PC-3 (cell line): ENCODE data around the gene VPS41. TPM values are rescaled to one million over a fixed set of nuclear protein-coding genes. Genes with fewer than 3 reads are reported as not detected.
A peak's percentile ranks its signal among the peaks of the same experiment; 100 is the strongest.

Source experiments
- ATAC-seq: fragments of 200-7000 bp; cut with Tn5 transposase; 2 replicates; pipeline ENCODE4 v1.9.1; 2020; ENCODE audit warnings: mild to moderate bottlenecking, moderate library complexity
- BruUV-seq: library from RNA; stranded (reverse); fragments of 400-500 nt; replicated peaks from 2 replicates; lab custom pipeline; 2021; lab: Mats Ljungman, UMichigan
- CTCF ChIA-PET: fragments of 300-600 bp; sonication (Branson Sonifier 250); formaldehyde crosslinking; loops from one replicate; lab custom pipeline; 2022; ENCODE audit warnings: antibody characterized with exemption; lab: Charles Lee
- POLR2A ChIA-PET: fragments of 300-600 bp; sonication (Branson Sonifier 250); formaldehyde crosslinking; loops from one replicate; lab custom pipeline; 2022; ENCODE audit warnings: antibody characterized with exemption; ENCODE audit not compliant: unreplicated experiment; lab: Charles Lee
- DNase-seq: peaks from one replicate; pipeline ENCODE4 v3.0.0-alpha.2; 2015
- H2AFZ ChIP-seq: fragments of 300-600 bp; sonication (generic); 2 replicates; pipeline ENCODE4 v1.6.0; 2016; ENCODE audit warnings: antibody characterized with exemption, low read length
- H3F3A ChIP-seq: fragments of 300-600 bp; sonication (generic); one replicate; pipeline ENCODE4 v1.6.0; 2017; ENCODE audit warnings: antibody characterized with exemption, low read length, control low read depth, mild to moderate bottlenecking; ENCODE audit not compliant: unreplicated experiment
- H3K27ac ChIP-seq: fragments of 300-600 bp; sonication (generic); 2 replicates; pipeline ENCODE4 v1.5.1; 2016; ENCODE audit warnings: mild to moderate bottlenecking, low read length
- H3K27me3 ChIP-seq: fragments of 300-600 bp; sonication (generic); 2 replicates; pipeline ENCODE4 v1.6.1; 2016; ENCODE audit warnings: low read length, mixed read lengths
- H3K36me3 ChIP-seq: fragments of 300-600 bp; sonication (generic); 2 replicates; pipeline ENCODE4 v1.6.1; 2016; ENCODE audit warnings: low read depth, mixed run types, low read length, mixed read lengths
- H3K4me1 ChIP-seq: fragments of 300-600 bp; sonication (generic); 2 replicates; pipeline ENCODE4 v1.5.1; 2016; ENCODE audit warnings: low read length; ENCODE audit not compliant: insufficient read depth
- H3K4me2 ChIP-seq: fragments of 300-600 bp; sonication (generic); 2 replicates; pipeline ENCODE4 v1.6.0; 2016; ENCODE audit warnings: low read length
- H3K4me3 ChIP-seq: fragments of 300-600 bp; sonication (generic); 2 replicates; pipeline ENCODE4 v1.5.1; 2016; ENCODE audit warnings: mild to moderate bottlenecking, low read length, mixed read lengths
- H3K79me2 ChIP-seq: fragments of 300-600 bp; sonication (generic); 2 replicates; pipeline ENCODE4 v1.6.1; 2017; ENCODE audit warnings: low read length, mixed read lengths
- H3K9ac ChIP-seq: fragments of 300-600 bp; sonication (generic); 2 replicates; pipeline ENCODE4 v1.6.0; 2016; ENCODE audit warnings: mild to moderate bottlenecking, low read length
- H3K9me2 ChIP-seq: fragments of 300-600 bp; sonication (generic); replicated peaks from 2 replicates; pipeline ENCODE4 v1.6.1; 2016; ENCODE audit warnings: mixed run types, low read length, mixed read lengths
- H3K9me3 ChIP-seq: fragments of 300-600 bp; sonication (generic); 2 replicates; pipeline ENCODE4 v1.6.1; 2016; ENCODE audit warnings: low read length, mixed read lengths
- H4K20me1 ChIP-seq: fragments of 300-600 bp; sonication (generic); 2 replicates; pipeline ENCODE4 v1.6.1; 2016; ENCODE audit warnings: low read length, mixed read lengths
- CTCF ChIP-seq: fragments of 300-600 bp; sonication (generic); conservative IDR thresholded peaks from 2 replicates; pipeline ENCODE4 v1.5.1; 2017; ENCODE audit warnings: antibody characterized with exemption, low read depth, mild to moderate bottlenecking, low read length
- EZH2 ChIP-seq: fragments of 300-600 bp; sonication (generic); IDR thresholded peaks from one replicate; pipeline ENCODE4 v1.6.1; 2017; ENCODE audit warnings: antibody characterized with exemption, mild to moderate bottlenecking, low read length; ENCODE audit not compliant: unreplicated experiment
- EZH2phosphoT487 ChIP-seq: fragments of 300-600 bp; sonication (generic); IDR thresholded peaks from 2 replicates; pipeline ENCODE4 v1.6.1; 2018; ENCODE audit warnings: mild to moderate bottlenecking, antibody characterized with exemption, low read length, borderline replicate concordance
- intact Hi-C: fragments of 100-400 bp; cut with micrococcal nuclease; formaldehyde crosslinking; loops from 2 replicates; pipeline ENCODE4 v1.9.0; 2023
- total RNA-seq: library from RNA; depleted of rRNA; stranded (reverse); fragments of >200 nt; gene quantifications from 2 replicates; pipeline ENCODE4 v1.2.3, GENCODE V29; 2014

VPS41 gene
- total RNA-seq, 1 experiment from 2014 or later: 35.2 TPM

- no peaks in the 10 kb centered on the region for H3F3A ChIP-seq
- no peak for TF ChIP-seq EZH2phosphoT487
- no peak for TF ChIP-seq EZH2
- TF ChIP-seq CTCF: no peak
- no peak for DNase-seq
- POLR2A ChIA-PET: no interaction called here
- intact Hi-C loops: no loop called here
- H3K9me2 ChIP-seq: no peaks in the 10 kb centered on the region
- no peak overlapping the region for H3K4me3 ChIP-seq
- no TSS peak for BruUV-seq
- no peak for ATAC-seq
- H3K27ac ChIP-seq: no peak overlapping the region
- no peak overlapping the region for H3K4me2 ChIP-seq
- no peak overlapping the region for H3K9ac ChIP-seq
- H3K9me3 ChIP-seq: no peaks in the 10 kb centered on the region
- H2AFZ ChIP-seq: no peak overlapping the region
- no peaks in the 10 kb centered on the region for H4K20me1 ChIP-seq
- CTCF ChIA-PET: no interaction called here
- H3K4me1 ChIP-seq: peaks cover 18% of the 10 kb centered on the region
- H3K79me2 ChIP-seq: no peaks in the 10 kb centered on the region
- H3K36me3 ChIP-seq: no peaks in the 10 kb centered on the region
- no peaks in the 10 kb centered on the region for H3K27me3 ChIP-seq
Measured at GRCh38 chr7:38731215-38731614, 177.8 kb downstream of the VPS41 start.

GRCh38 chr7:38728145-38728544 is 180.8 kb downstream of the VPS41 start:
- Histone ChIP-seq H3K79me2 (no peaks in the 10 kb centered on the region), H3K9ac (no peak overlapping the region), H3K27me3 (no peaks in the 10 kb centered on the region), H3K27ac (no peak overlapping the region), H3K4me2 (no peak overlapping the region), H3K4me3 (no peak overlapping the region), H2AFZ (no peak overlapping the region), H3F3A (no peaks in the 10 kb centered on the region), H3K9me3 (no peaks in the 10 kb centered on the region), H4K20me1 (no peaks in the 10 kb centered on the region), H3K4me1 (peaks cover 18% of the 10 kb centered on the region), H3K36me3 (no peaks in the 10 kb centered on the region), H3K9me2 (no peaks in the 10 kb centered on the region)
- no peak for ATAC-seq
- peak; percentile 39 for DNase-seq
- no TSS peak for BruUV-seq
- intact Hi-C loops: no loop called here
- TF ChIP-seq CTCF: no peak
- TF ChIP-seq EZH2: no peak
- POLR2A ChIA-PET: no interaction called here
- CTCF ChIA-PET: no interaction called here

- Histone ChIP-seq H3K27ac (no peak overlapping the region), H4K20me1 (no peaks in the 10 kb centered on the region), H3F3A (no peaks in the 10 kb centered on the region), H3K9me2 (no peaks in the 10 kb centered on the region), H3K79me2 (no peaks in the 10 kb centered on the region), H3K4me2 (no peak overlapping the region), H2AFZ (no peak overlapping the region), H3K9ac (no peak overlapping the region), H3K4me3 (no peak overlapping the region), H3K9me3 (no peaks in the 10 kb centered on the region), H3K4me1 (peaks cover 18% of the 10 kb centered on the region), H3K36me3 (no peaks in the 10 kb centered on the region), H3K27me3 (no peaks in the 10 kb centered on the region)
- no TSS peak for BruUV-seq
- TF ChIP-seq EZH2 (no peak), EZH2phosphoT487 (no peak), CTCF (no peak)
- ATAC-seq: peak; percentile 69
- POLR2A ChIA-PET: no interaction called here
- intact Hi-C loops: no loop called here
- CTCF ChIA-PET: no interaction called here
- peak; percentile 63 for DNase-seq
Measured at GRCh38 chr7:38727184-38727940, 181.6 kb downstream of the VPS41 start.
